Subcutaneous adipose tissue (tissue), 4 donors: ENCODE measurements around the gene WBP1. TPM values are rescaled to one million over a fixed set of nuclear protein-coding genes. Genes with fewer than 3 reads are reported as not detected.

Experiments used
- total RNA-seq, 4 donors: library from RNA; depleted of rRNA; stranded (reverse); fragments of >200 nt; gene quantifications; one replicate each; pipeline ENCODE4 v1.1.0, GENCODE V29; 2016
- TF ChIP-seq, protein P1 (sequence below): fragments of 450-650 bp; IDR thresholded peaks from one replicate; pipeline ENCODE4 v1.5.1; 2016; ENCODE audit warnings: low read depth, mild to moderate bottlenecking, control low read depth, antibody characterized with exemption, moderate library complexity

Gene WBP1
- total RNA-seq: 10 to 100 TPM; 18.9 to 55.3 (median 47.8) TPM

DNA sequence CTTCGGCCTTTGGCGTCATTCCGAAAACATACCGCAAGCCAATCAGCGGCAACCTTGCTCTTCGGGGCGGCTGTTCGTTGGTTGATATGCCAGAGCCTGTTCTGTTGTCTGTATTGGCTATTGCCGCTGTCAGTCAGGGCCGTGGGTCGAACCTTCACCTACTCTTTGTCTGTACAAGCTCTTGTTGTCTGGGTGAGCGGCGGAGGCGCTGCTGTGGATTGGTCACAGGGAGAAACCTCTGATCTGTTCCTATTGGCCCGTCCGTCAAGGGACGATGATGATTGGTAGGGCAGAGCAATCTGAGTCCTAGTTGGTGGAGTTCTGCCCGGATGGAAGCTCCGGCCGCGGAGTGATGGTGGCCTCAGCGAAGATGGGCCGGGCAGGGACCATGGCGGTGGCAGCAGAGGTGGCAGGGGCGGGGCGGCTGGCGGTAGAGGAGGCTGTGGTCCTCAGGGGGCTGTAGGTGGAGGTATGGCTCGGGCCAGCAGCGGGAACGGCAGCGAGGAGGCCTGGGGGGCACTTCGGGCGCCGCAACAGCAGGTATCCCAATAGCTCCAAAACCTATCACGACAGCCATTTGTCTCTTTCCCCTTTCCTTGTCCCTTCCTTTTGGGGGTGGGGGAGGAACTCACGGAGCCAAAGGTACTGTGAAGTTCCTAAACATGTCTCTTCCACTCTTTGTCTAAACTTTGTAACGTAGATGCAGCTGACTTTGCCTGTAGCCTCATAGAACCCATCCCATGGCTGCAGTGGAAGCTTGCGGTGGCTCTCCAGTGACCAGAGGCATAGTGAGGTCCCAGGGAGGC, at the start of gene WBP1:
WBP1 (plus strand) TSS at position 307 of the 806 bp plus-strand sequence; CDS start at position 472, 165 bp downstream.
- TF ChIP-seq, protein P1, sequence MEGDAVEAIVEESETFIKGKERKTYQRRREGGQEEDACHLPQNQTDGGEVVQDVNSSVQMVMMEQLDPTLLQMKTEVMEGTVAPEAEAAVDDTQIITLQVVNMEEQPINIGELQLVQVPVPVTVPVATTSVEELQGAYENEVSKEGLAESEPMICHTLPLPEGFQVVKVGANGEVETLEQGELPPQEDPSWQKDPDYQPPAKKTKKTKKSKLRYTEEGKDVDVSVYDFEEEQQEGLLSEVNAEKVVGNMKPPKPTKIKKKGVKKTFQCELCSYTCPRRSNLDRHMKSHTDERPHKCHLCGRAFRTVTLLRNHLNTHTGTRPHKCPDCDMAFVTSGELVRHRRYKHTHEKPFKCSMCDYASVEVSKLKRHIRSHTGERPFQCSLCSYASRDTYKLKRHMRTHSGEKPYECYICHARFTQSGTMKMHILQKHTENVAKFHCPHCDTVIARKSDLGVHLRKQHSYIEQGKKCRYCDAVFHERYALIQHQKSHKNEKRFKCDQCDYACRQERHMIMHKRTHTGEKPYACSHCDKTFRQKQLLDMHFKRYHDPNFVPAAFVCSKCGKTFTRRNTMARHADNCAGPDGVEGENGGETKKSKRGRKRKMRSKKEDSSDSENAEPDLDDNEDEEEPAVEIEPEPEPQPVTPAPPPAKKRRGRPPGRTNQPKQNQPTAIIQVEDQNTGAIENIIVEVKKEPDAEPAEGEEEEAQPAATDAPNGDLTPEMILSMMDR: no peak

DNA sequence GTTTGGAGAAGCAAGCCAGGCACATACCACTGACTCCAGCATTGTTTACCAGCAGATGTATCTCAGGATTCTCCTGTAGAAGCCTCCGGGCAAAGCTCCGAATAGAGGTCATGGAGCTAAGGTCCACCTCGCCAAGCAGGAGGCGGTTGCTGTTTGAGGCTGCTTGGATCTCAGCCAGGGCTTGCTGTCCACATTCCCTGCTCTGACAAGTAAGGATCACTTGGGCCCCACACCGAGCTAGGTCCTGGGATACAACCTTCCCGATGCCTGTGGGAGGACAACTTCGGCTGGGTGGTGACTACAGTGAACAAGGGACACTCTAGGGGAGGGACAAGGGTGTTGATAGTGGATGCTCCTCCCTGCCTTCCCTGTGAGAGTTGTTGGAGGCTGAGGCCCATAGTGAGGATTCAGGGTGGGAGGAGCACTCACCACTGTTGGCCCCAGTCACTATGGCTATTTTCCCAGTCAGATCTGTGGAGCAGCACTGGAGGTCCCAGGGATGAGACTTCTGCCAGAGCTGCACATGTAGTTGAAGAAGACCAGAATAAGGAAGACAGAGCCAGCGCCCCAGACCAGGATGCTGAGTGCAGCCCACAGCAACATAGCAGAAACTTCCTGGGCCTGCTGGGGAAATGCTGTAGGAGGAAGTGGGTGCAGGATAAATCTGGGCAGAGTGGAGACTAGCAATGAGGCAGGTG, 45.1 kb upstream of the WBP1 start:
- TF ChIP-seq, protein P1: no peak

DNA sequence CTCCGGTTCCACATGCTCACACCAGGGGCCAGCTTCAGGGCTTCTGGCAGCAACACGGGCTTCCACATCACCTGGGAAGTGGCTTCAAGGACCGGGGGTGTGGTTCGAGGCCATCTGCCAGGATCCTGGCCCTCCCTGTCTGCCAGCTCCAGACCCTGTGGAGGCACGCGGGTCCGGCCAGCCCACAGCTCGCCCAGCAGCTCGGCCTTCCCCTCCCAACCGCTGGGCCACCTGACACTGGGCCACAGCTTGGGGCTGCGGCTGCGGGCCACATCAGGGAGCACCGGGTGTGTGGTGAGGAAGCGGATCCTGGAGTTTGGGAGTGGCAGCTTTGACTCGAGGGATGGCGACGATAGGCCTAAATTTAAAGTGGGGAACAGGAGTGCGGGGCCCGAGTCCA, 43.8 kb upstream of the WBP1 start:
- TF ChIP-seq, protein P1: no peak

DNA sequence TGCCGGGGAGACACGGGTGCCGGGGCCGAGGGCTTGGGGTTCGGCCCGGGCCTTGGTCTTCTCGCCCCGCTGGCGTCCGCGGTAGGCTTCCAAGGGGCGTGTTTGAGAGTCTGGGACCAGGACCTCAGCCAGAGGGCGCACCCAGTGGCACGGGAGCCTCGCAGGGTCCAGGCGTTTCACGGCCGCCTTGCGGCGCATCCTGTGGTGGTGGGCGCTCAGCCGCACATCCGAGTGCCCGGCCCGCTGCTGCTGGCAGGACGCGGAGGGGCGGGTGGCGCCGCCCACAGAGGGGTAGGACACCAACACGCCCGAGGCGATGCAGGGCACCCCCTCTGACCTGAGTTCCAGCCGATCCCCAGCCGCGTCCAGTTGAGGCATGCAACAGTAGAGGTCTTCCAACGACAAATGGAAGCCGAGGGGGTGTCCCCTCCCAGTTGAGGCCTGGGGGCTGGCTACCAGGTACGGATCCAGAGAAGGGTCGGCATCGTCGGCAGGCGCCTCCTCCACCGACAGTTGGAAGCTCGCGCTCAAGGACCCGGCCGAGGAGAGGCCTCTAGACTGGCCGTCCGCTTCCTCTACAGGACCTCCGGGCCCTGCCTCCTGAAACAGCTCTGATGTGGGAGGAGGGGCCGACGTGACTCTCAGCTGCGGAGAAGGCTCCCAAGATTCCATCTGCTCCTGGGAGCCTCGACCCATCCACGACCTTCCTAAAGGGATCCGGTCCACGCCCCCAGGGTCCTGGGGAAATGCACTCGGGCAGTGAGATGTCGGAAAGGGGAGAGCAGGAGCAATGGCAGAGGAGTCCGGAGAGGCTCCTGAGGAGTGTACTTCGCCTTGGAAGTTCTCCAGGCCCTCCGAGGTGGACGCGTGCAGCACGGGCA, 43.1 kb upstream of the WBP1 start:
- TF ChIP-seq, protein P1: no peak

DNA sequence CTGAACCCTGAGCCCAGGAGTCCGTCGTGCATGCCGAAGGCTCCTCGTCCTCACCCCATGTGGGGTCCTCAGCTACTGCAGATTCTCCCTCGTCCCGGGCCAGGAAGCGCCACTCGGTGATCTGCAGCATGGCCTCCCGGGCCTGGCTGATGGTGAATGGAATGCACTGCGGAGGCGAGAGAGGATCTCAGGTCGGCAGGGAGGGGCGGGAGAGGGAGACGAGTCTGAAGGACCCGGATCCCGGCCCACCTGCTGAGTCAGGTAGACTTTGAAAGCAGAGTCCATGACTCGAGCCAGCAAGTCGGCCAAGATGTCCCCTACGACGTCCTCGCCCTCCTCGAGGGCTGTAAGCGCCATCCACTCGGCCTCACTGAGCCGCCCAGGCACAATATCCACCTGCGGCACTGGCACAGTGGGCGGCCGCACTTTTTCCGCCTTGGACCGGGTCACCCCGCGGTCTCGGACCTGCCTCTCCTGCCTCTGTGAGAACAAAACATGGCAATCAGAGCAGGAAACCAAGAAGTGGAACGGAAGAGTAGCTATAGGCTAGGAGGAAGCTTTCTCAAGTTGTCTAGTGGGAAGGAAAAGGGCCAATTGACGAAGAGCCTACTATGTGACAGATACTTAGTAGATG, 42.4 kb upstream of the WBP1 start:
- TF ChIP-seq, protein P1: no peak

DNA sequence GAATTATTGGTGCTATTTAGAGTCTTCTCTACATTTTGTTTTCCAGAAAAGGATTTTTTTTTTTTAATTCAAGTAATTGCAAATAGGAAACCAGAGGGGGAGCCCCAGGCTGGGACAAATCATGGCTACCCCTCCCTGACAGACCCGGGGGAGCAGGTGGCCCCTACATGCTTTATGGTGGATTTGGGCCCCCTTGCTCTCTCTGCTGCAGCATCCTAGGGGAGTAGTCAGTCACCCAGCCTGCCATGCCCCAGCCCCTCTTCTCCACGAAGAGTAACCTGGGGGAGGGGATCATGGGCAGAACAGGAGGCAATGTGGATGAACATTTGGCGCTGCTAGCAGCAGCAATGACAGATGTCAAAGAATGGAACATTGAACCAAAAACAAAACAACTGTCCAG, 41.5 kb upstream of the WBP1 start:
- TF ChIP-seq, protein P1: no peak
